ENCODE measurements around the gene PACRGL. TPM values are rescaled to one million over a fixed set of nuclear protein-coding genes. Genes with fewer than 3 reads are reported as not detected.

The PACRGL gene
- total and polyA plus RNA-seq, 9 of the 15 experiments (the other 6 are each of a cell fraction or from before 2014, with no cell fraction given) = 6.6 to 55.0 (median 27.5) TPM

DNA sequence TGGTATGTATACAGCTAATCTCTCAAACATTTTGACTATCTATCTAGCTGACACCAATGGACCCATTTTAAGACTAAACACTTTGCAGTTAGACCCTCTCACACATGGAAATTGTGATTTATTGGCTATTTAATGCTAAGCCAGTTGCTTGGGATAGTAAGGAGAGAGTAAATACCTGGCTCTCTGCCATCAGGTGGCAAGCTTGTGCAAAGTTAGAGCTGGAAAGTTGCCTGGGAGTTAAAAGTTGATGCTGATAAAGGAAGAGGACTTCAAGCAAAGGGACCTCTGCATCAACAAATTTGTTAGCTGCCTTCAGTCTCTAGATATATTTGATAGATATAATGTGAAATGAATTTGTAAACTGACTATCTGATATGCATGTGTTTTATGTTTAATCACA is 61.1 kb downstream of the PACRGL start:
- Histone ChIP-seq H4K20me1 (replicated peaks; ENCODE audit: control insufficient read depth, insufficient read depth, low read length) (no peaks in the 10 kb centered on the region), H3K4me3 (no peak overlapping the region), H3K4me1 (replicated peaks in 1 of 2; ENCODE audit: control insufficient read depth in 2 of 2, insufficient read depth in 2 of 2, low read length in 2 of 2) (no peaks in the 10 kb centered on the region), H3K27ac (ENCODE audit: extremely low read depth, low read depth, low read length) (no peak overlapping the region), H3K79me2 (ENCODE audit: control insufficient read depth, insufficient read depth, low read length) (no peaks in the 10 kb centered on the region), H3K9me3 (replicated peaks; ENCODE audit: control insufficient read depth, insufficient read depth, low read depth, low read length) (no peaks in the 10 kb centered on the region), H2AFZ (ENCODE audit: low read depth, low read length) (no peak overlapping the region), H3K27me3 (ENCODE audit: control insufficient read depth in 2 of 2, insufficient read depth in 2 of 2, low read length in 2 of 2) (no peaks in the 10 kb centered on the region), H3K9ac (ENCODE audit: insufficient read depth in 1 of 2, low read depth in 2 of 2, low read length in 2 of 2) (no peak overlapping the region), H3K4me2 (ENCODE audit: insufficient read depth, low read length) (no peak overlapping the region), H3K9me1 (ENCODE audit: control insufficient read depth, insufficient read depth, low read length) (no peaks in the 10 kb centered on the region), H3K36me3 (ENCODE audit: control insufficient read depth, insufficient read depth, low read length) (no peaks in the 10 kb centered on the region)
- FAIRE-seq (no peak), DNase-seq (ENCODE audit: extremely low read depth in 1 of 4, low spot score in 3 of 4) (no peak), ATAC-seq (no peak)
- ChIA-PET POLR2A (interaction anchor here (1.8 kb wide), 1 partner anchor 12 kb away, joined by 8 read pairs; no protein-coding TSS in a partner anchor), CTCF (ENCODE audit: low intra/inter-chr PET ratio) (no interaction called here)
- in situ Hi-C loops (cut with MboI) = no loop called here
- no TSS peak for BruUV-seq (replicated peaks)
- intact Hi-C loops (cut with micrococcal nuclease) = no loop called here
- no peak for TF ChIP-seq NRF1 (conservative IDR thresholded peaks at IDR 0.05 in 1 of 2, IDR thresholded peaks at IDR 0.05 in 1 of 2)
- TF ChIP-seq FOXP1 (CRISPR knock-in tag; IDR thresholded peaks at IDR 0.05) = no peak
- no peak for TF ChIP-seq MYC (IDR thresholded peaks at IDR 0.05; ENCODE audit: low read depth, low read length)
- TF ChIP-seq MYC (CRISPR knock-in tag; IDR thresholded peaks at IDR 0.05; ENCODE audit: borderline replicate concordance, low read depth) = no peak
- no peak for TF ChIP-seq HLTF (IDR thresholded peaks at IDR 0.05)
- no peak for TF ChIP-seq ZZZ3 (IDR thresholded peaks at IDR 0.05)
- TF ChIP-seq RBBP5 (IDR thresholded peaks at IDR 0.05; ENCODE audit: borderline replicate concordance, insufficient read depth, low read length, poor library complexity, severe bottlenecking) = no peak
- TF ChIP-seq YY1 (IDR thresholded peaks at IDR 0.05; ENCODE audit: borderline replicate concordance in 1 of 3, control insufficient read depth in 1 of 3, extremely low read depth in 1 of 3, insufficient read depth in 3 of 3, insufficient read length in 1 of 3, insufficient replicate concordance in 2 of 3, low read depth in 1 of 3, low read length in 2 of 3) = no peak
